Bronchial epithelial cell (primary cell): ENCODE measurements around the gene POLR2A. TPM values are rescaled to one million over a fixed set of nuclear protein-coding genes. Genes with fewer than 3 reads are reported as not detected.

Source experiments
- DNase-seq: peaks from one replicate; pipeline ENCODE4 v3.0.0-alpha.2; 2010; ENCODE audit warnings: low read depth
- FAIRE-seq: peaks from 2 replicates; lab custom pipeline; 2011; peaks lifted over from hg19 to GRCh38; lab: Jason Lieb, UNC
- H3K27me3 ChIP-seq: 2 replicates; pipeline ENCODE4 v1.5.1; 2011; ENCODE audit warnings: low read length; ENCODE audit not compliant: control insufficient read depth, insufficient read depth
- H3K36me3 ChIP-seq: 2 replicates; pipeline ENCODE4 v1.5.1; 2011; ENCODE audit warnings: low read length; ENCODE audit not compliant: control insufficient read depth, insufficient read depth
- H3K4me3 ChIP-seq: 2 replicates; pipeline ENCODE4 v1.5.1; 2011; ENCODE audit warnings: mild to moderate bottlenecking, low read depth, low read length, control low read depth
- total RNA-seq: library from RNA; depleted of rRNA; stranded (reverse); fragments of >200 nt; gene quantifications from 2 replicates; pipeline ENCODE4 v1.2.1, GENCODE V29; 2014
- TF ChIP-seq, protein P1 (sequence below): IDR thresholded peaks from 2 replicates; pipeline ENCODE4 v1.5.1; 2011; ENCODE audit warnings: mild to moderate bottlenecking, moderate library complexity, low read length, control low read depth, inconsistent platforms; ENCODE audit not compliant: insufficient read depth, severe bottlenecking

The POLR2A gene
- total RNA-seq, 1 donor from 2014 or later: 38.4 TPM

GRCh38 chr17:7509937-7510336 lies 25.8 kb downstream of the POLR2A start:
- H3K4me3 ChIP-seq: no peak overlapping the region
- peaks cover 45% of the 10 kb centered on the region for H3K36me3 ChIP-seq
- TF ChIP-seq, protein P1, sequence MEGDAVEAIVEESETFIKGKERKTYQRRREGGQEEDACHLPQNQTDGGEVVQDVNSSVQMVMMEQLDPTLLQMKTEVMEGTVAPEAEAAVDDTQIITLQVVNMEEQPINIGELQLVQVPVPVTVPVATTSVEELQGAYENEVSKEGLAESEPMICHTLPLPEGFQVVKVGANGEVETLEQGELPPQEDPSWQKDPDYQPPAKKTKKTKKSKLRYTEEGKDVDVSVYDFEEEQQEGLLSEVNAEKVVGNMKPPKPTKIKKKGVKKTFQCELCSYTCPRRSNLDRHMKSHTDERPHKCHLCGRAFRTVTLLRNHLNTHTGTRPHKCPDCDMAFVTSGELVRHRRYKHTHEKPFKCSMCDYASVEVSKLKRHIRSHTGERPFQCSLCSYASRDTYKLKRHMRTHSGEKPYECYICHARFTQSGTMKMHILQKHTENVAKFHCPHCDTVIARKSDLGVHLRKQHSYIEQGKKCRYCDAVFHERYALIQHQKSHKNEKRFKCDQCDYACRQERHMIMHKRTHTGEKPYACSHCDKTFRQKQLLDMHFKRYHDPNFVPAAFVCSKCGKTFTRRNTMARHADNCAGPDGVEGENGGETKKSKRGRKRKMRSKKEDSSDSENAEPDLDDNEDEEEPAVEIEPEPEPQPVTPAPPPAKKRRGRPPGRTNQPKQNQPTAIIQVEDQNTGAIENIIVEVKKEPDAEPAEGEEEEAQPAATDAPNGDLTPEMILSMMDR: no peak
- FAIRE-seq: no peak
- no peaks in the 10 kb centered on the region for H3K27me3 ChIP-seq
- no peak for DNase-seq

DNA sequence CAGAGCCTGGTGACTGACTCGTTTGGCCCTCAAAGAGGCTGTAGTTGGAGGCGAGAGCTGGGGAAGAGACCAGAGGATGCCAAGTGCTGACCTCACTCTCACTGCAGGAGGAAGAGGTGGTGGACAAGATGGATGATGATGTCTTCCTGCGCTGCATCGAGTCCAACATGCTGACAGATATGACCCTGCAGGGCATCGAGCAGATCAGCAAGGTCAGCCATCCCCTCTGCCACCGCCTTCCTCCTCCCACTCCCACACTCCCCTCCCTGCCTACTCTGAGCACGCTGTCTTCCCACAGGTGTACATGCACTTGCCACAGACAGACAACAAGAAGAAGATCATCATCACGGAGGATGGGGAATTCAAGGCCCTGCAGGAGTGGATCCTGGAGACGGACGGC lies 26.9 kb downstream of the POLR2A start:
- no peaks in the 10 kb centered on the region for H3K27me3 ChIP-seq
- peaks cover 46% of the 10 kb centered on the region for H3K36me3 ChIP-seq
- TF ChIP-seq, protein P1: no peak
- H3K4me3 ChIP-seq: no peak overlapping the region
- FAIRE-seq: peak; percentile 58
- no peak for DNase-seq

DNA sequence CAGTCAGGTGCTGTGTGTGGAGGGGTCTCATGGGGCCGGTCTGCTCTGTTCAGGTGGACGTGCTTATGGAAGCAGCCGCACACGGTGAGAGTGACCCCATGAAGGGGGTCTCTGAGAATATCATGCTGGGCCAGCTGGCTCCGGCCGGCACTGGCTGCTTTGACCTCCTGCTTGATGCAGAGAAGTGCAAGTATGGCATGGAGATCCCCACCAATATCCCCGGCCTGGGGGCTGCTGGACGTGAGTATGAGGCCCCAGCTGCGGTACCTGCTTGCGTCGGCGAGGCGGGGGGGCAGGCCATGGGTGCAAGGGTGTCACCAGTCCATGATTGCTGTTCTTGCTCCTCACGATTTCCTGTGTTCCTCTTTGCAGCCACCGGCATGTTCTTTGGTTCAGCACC lies 27.9 kb downstream of the POLR2A start:
- H3K36me3 ChIP-seq: peaks cover 43% of the 10 kb centered on the region
- DNase-seq: no peak
- FAIRE-seq: no peak
- no peak overlapping the region for H3K4me3 ChIP-seq
- TF ChIP-seq, protein P1: no peak
- H3K27me3 ChIP-seq: no peaks in the 10 kb centered on the region

DNA sequence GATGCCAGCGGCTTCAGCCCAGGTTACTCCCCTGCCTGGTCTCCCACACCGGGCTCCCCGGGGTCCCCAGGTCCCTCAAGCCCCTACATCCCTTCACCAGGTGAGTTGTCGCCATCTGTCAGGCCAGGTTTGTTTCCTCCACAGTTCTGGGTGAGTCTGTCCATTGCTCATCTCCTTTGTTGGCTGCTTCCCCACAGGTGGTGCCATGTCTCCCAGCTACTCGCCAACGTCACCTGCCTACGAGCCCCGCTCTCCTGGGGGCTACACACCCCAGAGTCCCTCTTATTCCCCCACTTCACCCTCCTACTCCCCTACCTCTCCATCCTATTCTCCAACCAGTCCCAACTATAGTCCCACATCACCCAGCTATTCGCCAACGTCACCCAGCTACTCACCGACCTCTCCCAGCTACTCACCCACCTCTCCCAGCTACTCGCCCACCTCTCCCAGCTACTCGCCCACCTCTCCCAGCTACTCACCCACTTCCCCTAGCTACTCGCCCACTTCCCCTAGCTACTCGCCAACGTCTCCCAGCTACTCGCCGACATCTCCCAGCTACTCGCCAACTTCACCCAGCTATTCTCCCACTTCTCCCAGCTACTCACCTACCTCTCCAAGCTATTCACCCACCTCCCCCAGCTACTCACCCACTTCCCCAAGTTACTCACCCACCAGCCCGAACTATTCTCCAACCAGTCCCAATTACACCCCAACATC lies 28.8 kb downstream of the POLR2A start:
- TF ChIP-seq, protein P1: no peak
- DNase-seq: no peak
- no peak for FAIRE-seq
- H3K4me3 ChIP-seq: no peak overlapping the region
- no peaks in the 10 kb centered on the region for H3K27me3 ChIP-seq
- H3K36me3 ChIP-seq: peaks cover 41% of the 10 kb centered on the region

DNA sequence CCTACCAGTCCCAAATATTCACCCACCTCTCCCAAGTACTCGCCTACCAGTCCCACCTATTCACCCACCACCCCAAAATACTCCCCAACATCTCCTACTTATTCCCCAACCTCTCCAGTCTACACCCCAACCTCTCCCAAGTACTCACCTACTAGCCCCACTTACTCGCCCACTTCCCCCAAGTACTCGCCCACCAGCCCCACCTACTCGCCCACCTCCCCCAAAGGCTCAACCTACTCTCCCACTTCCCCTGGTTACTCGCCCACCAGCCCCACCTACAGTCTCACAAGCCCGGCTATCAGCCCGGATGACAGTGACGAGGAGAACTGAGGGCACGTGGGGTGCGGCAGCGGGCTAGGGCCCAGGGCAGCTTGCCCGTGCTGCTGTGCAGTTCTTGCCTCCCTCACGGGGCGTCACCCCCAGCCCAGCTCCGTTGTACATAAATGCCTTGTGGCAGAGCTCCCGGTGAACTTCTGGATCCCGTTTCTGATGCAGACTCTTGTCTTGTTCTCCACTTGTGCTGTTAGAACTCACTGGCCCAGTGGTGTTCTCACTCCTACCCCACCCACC lies 29.8 kb downstream of the POLR2A start:
- FAIRE-seq (no peak), DNase-seq (no peak)
- Histone ChIP-seq H3K36me3 (peaks cover 33% of the 10 kb centered on the region), H3K27me3 (no peaks in the 10 kb centered on the region), H3K4me3 (no peak overlapping the region)
- TF ChIP-seq, protein P1: no peak
